Activated CD8-positive, alpha-beta memory T cell treated with anti-CD3 and anti-CD28 coated beads, Interleukin-2, amount 50 U/mL, for 24 hours (primary cell): ENCODE data around the gene PRCD.
"Not testable (repeated sequence)": the region's sequence is repeated elsewhere in the genome, so short reads cannot be mapped to it uniquely, and the experiment has no call there.

Source experiments
- DNase-seq: peaks from one replicate; pipeline ENCODE4 v3.0.0-alpha.2; 2020; ENCODE audit errors: extremely low read depth

PRCD gene

GRCh38 chr17:76504117-76504516 lies 35.7 kb upstream of the PRCD start:
- no peak for DNase-seq

GRCh38 chr17:76506408-76507345 lies 33.2 kb upstream of the PRCD start:
- peak; percentile 77 for DNase-seq

- not testable (repeated sequence) for DNase-seq
Observed at GRCh38 chr17:76508472-76509063, 31.3 kb upstream of the PRCD start.

GRCh38 chr17:76510831-76511244 lies 29.0 kb upstream of the PRCD start:
- DNase-seq: no peak

- DNase-seq: no peak
Observed at GRCh38 chr17:76511668-76512365, 28.0 kb upstream of the PRCD start.

GRCh38 chr17:76512366-76513305 lies 27.2 kb upstream of the PRCD start:
- no peak for DNase-seq

GRCh38 chr17:76513306-76513692 lies 26.5 kb upstream of the PRCD start:
- DNase-seq: no peak

GRCh38 chr17:76514355-76514754 lies 25.5 kb upstream of the PRCD start:
- not testable (repeated sequence) for DNase-seq

- DNase-seq: peak; percentile 63
Observed at GRCh38 chr17:76515274-76515949, 24.4 kb upstream of the PRCD start.

GRCh38 chr17:76517638-76518038 lies 22.2 kb upstream of the PRCD start:
- DNase-seq: no peak

- DNase-seq: no peak
Observed at GRCh38 chr17:76519048-76519966, 20.5 kb upstream of the PRCD start.

- DNase-seq: no peak
Observed at GRCh38 chr17:76521262-76521661, 18.6 kb upstream of the PRCD start.

- DNase-seq: not testable (repeated sequence)
Observed at GRCh38 chr17:76521683-76522082, 18.2 kb upstream of the PRCD start.

- peak; percentile 43 for DNase-seq
Observed at GRCh38 chr17:76523084-76524037, 16.5 kb upstream of the PRCD start.

GRCh38 chr17:76524598-76525512 lies 15.0 kb upstream of the PRCD start:
- no peak for DNase-seq

GRCh38 chr17:76525513-76525833 lies 14.4 kb upstream of the PRCD start:
- not testable (repeated sequence) for DNase-seq

- DNase-seq: not testable (repeated sequence)
Observed at GRCh38 chr17:76527016-76527415, 12.8 kb upstream of the PRCD start.
